ENCODE data around the gene MUC3A.

GRCh38 chr7:100965045-100965722, 15.8 kb downstream of the MUC3A start:
- TF ChIP-seq, protein P1, sequence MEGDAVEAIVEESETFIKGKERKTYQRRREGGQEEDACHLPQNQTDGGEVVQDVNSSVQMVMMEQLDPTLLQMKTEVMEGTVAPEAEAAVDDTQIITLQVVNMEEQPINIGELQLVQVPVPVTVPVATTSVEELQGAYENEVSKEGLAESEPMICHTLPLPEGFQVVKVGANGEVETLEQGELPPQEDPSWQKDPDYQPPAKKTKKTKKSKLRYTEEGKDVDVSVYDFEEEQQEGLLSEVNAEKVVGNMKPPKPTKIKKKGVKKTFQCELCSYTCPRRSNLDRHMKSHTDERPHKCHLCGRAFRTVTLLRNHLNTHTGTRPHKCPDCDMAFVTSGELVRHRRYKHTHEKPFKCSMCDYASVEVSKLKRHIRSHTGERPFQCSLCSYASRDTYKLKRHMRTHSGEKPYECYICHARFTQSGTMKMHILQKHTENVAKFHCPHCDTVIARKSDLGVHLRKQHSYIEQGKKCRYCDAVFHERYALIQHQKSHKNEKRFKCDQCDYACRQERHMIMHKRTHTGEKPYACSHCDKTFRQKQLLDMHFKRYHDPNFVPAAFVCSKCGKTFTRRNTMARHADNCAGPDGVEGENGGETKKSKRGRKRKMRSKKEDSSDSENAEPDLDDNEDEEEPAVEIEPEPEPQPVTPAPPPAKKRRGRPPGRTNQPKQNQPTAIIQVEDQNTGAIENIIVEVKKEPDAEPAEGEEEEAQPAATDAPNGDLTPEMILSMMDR (IDR thresholded peaks at IDR 0.05): no peak
- TF ChIP-seq POLR2A (IDR thresholded peaks at IDR 0.05): no peak
